Stimulated activated CD4-positive, alpha-beta T cell treated with anti-CD3 and anti-CD28 coated beads, Interleukin-15, amount 100 ng/mL, for 1 hour (primary cell): ENCODE data around the gene ULK3.
"Not testable (repeated sequence)": the region's sequence is repeated elsewhere in the genome, so short reads cannot be mapped to it uniquely, and the experiment has no call there.

Source experiments
- DNase-seq, 2 donors: peaks; one replicate each; pipeline ENCODE4 v3.0.0-alpha.2; 2020; ENCODE audit warnings: low read depth in 1 of 2, low spot score in 1 of 2

The ULK3 gene, protein sequence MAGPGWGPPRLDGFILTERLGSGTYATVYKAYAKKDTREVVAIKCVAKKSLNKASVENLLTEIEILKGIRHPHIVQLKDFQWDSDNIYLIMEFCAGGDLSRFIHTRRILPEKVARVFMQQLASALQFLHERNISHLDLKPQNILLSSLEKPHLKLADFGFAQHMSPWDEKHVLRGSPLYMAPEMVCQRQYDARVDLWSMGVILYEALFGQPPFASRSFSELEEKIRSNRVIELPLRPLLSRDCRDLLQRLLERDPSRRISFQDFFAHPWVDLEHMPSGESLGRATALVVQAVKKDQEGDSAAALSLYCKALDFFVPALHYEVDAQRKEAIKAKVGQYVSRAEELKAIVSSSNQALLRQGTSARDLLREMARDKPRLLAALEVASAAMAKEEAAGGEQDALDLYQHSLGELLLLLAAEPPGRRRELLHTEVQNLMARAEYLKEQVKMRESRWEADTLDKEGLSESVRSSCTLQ

DNA sequence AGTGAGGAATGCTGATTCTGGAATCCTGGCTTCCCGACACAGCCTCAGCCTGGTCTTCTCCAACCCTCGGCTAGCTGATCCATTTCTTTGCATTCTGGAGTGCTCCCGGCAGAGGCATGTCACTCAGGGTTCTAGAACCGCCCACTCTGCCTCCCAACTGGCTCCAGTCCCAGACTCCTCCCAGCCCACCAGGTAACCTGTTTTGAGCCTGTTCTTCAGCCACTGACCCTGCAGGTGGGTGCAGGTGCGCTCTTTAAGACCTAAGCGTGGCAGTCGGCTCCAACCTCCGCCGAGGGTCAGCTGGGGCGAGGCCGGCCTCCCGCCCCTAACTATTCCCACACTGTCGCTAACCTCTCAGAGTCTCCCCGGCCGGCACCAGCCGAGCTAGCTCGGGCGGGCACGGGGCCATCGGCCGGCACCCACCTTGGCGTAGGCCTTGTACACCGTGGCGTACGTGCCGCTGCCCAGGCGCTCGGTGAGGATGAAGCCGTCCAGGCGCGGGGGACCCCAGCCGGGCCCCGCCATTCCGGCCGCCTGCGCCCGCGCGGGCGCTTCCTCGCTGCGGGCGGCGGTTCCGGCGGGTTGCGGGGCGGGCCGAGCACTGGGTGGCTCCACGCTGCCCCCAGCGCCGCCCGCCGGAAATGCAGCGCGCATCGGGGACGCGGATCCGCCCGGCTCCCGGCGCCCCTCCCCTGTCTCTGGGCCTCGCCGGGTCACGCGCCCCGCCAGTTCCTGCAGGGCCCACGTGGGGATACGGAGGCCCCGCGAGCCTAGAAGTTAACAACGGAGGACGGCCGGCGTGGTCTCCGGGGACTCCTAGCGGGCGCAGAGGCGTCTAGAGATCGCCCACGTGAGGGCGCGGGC is at the start of gene ULK3:
Gene ULK3, minus strand, starts transcription at position 576 of the 864 bp plus-strand sequence. Its CDS starts 51 bp downstream, at position 525.
- peak; percentile 89 to 93 for DNase-seq

DNA sequence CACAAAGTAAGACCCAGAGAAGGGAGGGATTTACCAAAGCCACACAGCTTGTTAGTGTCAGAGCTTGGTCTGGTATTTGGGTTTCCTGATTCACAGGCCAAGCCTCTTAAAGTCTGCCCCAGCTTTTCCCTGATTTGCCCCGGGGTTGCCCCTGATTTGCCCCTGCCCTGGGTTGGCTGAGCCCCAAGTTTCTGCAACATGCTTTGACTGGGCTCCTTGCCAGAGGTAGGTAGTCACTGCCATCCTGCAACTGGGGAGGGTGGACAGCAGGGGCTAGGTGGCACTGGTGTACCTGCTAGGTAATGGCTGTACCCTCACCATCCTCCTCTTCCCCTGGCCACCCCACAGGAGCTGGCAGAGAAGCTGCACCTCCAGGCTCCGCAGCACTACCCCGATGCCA is 49.4 kb upstream of the ULK3 start:
- DNase-seq: no peak

DNA sequence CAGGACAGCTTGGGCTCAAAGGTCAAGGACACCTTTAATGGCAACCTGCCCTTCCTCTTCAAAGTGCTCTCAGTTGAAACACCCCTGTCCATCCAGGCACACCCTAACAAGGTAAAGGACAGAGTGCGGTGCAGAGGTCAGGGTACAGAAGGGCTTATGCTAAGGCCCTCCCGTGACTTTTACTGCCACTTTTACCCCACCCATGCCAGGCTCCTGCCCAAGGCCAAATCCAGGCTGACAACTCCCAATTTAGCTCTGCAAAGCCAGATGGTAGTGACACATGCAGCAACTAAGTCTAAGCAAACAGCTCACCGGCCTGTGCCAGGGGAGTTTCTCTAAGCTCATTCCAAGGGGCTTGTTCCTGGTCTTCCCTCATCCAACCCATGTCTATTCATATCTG is 48.5 kb upstream of the ULK3 start:
- DNase-seq: no peak

DNA sequence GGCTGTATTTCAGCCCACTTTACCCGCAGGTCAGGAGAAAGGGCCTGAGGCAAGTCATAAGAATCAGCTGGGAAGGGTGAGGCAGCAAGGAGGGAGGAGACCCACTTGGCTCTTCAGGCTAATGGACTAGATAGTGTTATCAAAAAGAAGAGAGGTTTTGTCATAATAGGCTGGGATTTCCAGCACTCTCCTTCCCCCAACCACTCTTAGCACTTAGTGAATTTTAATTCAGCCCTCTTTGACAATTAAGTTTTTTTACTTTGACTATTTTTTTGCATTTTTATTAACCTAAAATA is 47.7 kb upstream of the ULK3 start:
- no peak for DNase-seq

DNA sequence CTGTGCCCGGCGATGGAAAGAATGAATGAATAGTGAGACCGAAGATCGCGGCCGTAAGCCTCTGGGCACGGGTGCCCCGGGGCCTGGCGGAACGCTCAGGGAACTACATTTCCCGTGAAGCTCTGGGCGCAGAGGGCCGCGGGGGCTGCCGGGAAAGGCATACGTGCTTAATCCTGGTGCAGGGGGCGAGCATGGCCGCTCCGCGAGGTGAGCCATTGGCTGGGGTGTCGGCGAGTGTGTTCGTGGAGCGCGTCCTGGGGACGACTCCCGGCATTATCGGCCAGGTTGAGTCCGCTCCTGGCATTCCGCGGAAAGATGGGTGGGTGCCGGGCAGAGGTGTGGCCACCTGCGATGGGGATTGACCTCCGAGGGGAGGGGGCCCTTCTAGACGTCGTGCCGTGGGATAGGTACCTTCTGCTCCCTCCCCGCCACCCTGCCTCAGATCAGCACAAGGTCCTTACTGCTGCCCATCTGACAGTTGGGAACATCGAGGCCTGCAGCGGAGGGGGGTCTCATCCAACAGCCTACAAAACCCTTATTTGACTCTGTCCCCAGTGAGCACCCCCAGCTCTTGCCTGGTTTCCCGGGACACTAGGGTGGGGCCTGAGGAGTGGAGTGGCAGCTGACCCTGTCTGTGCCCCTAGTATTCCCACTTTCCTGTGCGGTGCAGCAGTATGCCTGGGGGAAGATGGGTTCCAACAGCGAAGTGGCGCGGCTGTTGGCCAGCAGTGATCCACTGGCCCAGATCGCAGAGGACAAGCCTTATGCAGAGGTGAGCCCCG is 47.1 kb upstream of the ULK3 start, which contains the start of gene MPI:
Gene MPI, plus strand, starts transcription at position 160 of the 782 bp plus-strand sequence. Its CDS starts 32 bp downstream, at position 192.
- peak; percentile 67 to 78 for DNase-seq

DNA sequence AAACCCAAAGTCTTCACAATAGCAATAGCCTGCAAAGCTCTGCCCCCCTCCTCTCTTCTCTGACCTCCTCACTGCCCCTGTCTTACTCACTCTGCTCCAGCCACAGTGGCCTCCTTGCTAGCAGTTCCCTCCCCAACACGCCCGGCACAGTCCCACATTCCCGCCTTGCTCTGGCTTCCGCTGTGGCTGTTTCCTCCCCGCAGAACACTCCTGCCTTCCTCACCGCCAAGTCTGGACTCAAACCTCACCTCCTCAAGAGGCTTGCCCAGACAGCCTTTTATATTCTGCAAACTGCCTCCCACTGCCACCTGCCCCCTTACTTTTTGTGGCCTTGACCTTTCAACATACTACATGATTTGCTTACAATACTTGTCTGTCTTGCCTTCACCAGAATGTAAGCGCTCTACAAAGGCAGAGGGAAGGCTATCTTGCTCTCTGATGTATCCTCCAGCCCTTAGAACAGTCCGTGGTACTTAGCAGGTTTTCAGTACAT is 46.5 kb upstream of the ULK3 start:
- no peak for DNase-seq

DNA sequence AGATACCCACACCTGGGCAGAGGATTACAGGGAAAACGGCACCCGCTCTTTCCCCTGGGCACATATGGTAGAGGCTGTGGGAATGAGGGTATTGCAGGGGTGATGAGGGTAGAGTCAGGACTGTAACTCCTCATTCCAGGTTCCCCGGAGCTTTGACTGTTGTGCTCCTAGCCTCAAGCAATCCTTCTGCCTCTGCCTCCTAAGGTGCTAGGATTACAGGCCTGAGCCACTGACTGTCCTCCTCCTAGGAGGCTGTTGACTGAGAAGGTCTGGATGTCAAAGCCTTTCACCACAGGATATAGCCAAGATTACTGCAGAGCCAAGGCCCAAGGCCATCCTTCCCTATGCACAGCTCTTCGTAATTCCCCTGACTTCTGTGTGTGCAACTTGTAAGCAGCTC is 45.8 kb upstream of the ULK3 start:
- no peak for DNase-seq

DNA sequence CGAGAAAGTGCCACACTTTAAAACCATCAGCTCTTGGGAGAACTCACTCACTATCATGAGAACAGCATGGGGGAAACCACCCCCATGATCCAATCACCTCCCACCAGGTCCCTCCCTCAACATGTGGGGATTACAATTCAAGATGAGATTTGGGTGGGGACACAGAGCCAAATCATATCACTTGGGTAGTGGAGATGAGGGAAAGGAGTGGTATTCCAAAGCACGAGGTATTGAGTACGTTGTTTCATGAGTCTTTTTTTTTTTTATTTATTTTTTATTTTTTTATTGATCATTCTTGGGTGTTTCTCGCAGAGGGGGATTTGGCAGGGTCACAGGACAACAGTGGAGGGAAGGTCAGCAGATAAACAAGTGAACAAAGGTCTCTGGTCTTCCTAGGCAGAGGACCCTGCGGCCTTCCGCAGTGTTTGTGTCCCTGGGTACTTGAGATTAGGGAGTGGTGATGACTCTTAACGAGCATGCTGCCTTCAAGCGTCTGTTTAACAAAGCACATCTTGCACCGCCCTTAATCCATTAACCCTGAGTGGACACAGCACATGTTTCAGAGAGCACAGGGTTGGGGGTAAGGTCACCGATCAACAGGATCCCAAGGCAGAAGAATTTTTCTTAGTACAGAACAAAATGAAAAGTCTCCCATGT is 44.7 kb upstream of the ULK3 start:
- not testable (repeated sequence) for DNase-seq

DNA sequence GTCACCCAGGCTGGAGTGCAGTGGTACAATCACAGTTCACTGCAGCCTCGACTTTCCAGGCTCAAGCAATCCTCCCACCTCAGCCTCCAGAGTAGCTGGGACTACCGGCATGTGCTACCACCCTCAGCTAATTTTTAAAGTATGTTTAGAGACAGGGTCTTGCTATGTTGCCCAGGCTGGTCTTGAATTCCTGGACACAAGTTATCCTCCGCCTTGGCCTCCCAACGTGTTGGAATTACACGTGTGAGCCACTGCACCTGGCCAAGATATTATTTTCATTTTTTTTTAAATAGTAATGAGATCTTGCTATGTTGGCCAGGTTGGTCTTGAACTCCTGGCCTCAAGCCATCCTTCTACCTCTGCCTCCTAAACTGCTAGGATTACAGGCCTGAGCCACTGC is 42.5 kb upstream of the ULK3 start:
- no peak for DNase-seq

DNA sequence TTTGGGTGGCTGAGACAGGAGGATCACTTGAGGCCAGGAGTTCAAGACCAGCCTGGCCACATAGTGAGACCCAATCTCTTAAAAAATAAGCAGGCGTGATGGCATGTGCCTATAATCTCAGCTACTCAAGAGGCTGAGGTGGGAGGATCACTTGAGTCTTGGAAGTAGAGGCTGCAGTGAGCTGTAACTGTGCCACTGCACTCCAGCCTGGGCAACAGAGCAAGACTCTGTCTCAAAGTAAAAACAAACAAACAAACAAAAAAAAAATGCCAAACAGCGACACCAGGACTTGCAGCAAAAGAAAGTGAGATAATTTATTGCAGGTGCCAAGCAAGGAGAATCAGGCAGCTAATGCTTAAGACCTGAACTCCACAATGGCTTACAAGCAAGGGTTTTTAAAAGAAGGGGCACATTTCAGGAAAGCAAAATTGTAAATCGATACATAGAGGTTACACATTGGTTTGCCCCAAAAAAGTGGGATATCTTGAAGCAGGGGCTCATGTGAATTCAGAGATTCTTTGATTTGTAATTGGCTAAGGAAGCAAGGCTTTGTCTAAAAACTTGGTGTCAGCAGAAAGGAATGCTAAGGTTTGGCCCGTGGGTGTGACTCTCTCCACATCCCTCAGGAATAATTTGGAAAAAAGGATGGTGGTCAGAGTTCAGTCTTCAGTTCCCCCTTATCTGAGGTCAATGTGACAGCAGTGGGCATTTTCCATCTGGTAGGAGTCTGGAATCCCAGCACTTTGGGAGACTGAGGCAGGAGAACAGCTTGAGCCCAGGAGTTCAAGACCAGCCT is 41.7 kb upstream of the ULK3 start:
- no peak for DNase-seq

DNA sequence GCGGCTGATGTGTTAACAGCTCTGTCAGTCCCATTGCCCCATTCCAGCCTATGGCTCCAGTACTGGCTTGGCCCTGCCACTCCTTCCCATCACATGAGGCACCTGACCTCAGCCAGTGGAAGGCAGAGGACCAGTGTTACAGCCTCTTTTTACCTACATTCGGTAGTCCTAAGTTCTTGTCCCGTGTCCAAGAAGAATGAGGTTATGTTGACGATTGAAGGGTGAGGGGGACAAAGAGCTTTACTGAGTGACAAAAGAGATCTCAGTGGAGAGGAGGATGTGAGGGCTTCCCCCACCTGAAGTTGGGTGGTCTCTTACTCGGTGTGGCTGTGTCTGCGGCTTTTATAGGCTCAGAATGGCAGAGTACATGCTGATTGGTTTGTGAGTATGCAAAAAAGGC is 39.6 kb upstream of the ULK3 start:
- DNase-seq: no peak

DNA sequence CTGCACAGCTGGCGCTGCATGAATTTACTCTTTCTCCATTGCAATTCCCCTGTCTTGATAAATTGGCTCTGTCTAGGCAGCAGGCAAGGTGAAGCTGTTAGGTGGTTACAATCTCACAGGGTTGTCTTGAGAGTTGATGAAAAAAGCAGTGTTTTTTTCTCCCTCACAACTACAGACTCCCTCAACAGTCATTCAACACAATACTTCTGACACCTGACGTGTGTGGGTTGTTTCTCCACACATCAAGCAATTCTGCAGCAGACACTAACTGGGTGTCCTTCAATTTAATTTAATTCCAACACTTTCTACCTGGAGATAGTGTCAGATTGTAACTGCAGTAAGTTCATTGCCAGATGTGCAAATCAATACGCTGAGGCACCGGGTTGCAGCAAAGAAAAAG is 35.3 kb upstream of the ULK3 start:
- no peak for DNase-seq

DNA sequence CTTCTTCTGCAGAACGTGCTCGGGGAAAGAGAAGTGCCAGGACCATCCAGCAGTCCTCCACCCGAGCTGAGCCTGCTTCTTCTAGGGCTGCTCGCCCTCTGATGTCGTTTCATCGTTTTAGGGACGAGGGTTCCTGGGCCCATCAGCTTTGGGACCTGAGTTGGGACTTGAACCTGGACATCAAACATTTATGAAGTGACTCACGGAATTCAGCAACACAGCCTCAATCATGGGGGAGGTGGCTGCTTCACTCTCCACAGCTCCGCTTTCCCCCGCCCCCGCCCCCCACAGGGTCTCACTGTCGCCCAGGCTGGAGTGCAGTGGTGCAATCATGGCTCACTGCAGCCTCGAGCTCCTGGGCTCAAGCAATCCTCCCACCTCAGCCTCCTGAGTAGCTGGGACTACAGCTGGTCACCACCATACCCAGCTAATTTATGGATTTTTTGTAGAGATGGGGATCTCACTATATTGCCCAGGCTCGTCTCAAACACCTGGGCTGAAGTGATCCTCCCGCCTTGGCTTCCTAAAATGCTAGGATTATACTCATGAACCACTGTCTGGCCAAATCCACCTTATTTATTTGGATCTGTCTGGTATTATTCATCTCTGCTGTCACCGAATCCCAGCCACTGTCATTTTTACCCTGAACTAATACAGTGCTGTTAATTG is 30.9 kb upstream of the ULK3 start:
- DNase-seq: no peak

DNA sequence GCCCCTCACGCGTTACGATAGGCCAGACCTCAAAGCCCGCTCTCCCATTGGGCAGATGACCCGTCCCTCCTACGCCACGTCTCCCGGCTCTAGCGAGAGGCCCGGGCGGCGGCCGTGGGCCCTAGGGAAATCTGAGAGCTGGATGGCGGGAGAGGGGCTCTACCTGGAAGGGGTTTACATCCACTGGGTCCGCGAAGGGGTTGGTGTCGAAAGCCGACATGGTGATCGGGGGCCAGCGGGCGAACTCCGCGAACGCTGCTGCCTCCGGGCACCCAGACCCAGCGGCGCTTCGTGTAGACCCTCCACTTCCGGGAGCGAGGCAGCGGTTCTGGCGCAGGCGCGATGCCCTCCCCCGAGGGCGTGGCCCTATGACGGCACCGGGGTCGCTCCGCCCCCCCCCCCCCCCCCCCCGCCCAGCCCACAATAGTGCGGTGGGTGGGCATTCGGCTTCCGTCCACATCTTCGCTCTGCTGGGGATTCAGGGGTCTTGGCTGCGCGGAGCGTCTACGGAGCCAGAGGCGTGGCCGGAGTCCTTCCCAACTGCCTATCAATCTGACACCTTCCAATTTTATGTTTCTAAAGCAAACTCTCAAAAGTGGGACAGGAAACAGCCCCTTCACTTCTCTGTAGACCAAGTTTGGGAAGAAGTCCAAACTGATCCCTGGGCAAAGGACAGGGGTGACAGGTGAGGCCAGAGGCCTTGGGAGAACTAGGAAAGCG is 30.2 kb upstream of the ULK3 start, which contains the start of gene SCAMP2:
Gene SCAMP2, minus strand, starts transcription at position 330 of the 720 bp plus-strand sequence. Its CDS starts 110 bp downstream, at position 220.
- DNase-seq: peak; percentile 75 to 83

DNA sequence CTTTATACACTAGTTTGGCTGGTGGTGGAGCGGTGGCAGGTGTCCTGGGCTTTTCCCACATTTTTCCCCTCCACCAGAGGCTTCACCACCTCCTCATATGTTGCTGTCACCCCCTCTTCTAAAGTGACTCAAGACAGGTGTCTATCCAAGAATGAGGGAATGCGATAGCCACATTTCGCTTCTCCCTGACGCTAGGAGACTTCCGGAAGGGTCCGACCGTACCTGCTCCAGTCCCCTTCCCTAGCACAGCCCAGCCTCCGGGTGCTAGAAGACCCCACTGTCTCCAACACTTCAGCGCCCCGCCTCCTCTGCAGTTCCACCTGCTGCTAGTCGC is 29.7 kb upstream of the ULK3 start:
- no peak for DNase-seq

DNA sequence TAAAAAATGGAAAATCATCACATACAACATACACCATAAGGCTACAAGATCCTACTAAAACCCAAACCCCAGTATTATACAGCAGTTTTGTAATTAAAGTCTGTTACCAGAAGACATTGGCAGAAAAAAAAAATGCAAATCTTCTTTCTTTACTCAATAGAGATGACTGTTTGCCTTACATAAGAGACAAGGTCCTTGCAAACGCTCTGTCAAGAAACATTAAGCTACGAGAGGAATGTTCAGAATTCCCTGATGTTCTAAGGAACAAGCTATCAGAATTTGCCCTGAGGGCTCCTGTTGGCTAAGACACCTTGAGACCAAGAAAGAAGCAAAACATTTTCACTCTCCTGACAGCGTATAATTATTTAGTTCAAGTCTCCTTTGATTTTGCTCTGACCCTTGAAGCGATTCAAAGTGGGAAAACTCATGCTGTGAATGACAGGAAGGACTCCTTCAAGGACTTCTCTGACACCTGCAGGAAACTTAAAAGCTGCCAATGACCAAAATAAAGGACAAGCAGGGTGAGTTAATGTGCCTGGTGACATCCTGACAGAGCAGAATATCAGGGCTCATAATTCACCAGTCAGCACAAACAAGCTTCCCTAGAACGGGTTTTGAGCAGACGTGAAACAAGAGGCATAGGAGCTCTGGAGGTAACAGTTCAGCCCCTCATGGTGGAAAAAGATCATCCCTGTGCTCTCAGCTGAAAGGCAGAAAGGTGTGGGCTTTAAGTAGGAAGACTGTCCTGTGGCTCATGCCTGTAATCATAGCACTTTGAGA is 27.7 kb upstream of the ULK3 start:
- no peak for DNase-seq

DNA sequence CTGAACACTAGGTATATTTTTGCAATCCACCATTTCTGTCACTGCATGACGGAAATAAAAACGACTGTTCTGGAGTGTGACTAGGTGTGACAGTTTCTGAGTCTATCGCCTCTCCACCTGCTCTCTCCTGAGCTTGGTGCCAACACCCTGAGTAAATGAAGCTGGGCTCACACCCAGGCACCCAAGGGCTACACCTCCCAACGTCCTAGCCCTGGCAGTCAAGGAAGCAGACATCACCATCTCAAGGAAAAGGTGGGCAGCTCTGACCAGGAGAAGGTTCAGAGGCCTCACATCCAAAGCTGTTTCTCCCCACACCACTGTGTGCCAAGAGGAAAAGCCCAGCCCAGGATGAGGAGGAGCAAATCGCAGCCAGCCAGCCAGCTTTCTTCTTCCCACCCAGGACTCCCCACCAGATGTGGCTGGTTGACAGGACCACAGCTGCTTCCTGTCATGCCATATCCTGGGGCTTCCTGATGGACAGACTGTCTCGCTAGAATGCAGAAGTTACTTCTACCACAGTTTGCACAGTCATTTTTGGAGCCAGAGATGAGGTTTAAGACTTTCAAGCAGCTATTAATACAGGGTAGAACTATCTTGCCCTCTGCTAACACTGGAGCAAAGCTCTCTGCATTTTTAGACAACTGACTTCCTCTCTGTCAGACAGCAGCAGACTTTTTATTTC is 26.9 kb upstream of the ULK3 start:
- DNase-seq: no peak
